ENCODE data around the gene SHFL. TPM values are rescaled to one million over a fixed set of nuclear protein-coding genes. Genes with fewer than 3 reads are reported as not detected.

The SHFL gene
- total RNA-seq, 1 experiment from 2014 or later = 17.4 TPM

DNA sequence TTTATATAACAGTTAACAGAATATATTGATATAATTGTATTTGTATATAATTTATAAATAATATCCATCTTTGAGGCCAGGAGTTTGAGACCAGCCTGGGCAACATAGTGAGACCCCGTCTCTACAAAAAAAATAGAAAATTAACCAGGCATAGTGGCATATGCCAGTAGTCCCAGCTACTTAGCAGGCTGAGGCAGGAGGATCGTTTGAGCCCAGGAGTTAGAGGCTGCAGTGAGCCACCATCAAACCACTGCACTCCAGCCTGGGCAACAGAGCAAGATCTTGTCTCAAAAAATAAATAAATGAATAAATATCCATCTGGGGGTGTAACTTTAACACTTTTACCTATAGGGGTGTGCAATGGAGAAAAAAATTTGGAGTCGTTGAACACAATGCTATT lies 1.3 kb upstream of the SHFL start:
- H3K9me3 ChIP-seq (ENCODE audit: control insufficient read depth, insufficient read depth, low read depth, low read length) = no peaks in the 10 kb centered on the region
- no TSS peak for BruUV-seq (replicated peaks)
- ATAC-seq (no peak), DNase-seq (ENCODE audit: low read depth, low spot score) (no peak)
- in situ Hi-C loops (cut with HindIII; ENCODE audit: low pct_unique_long_range_greater_than_20kb, low sequenced_read_pairs) (no loop called here), intact Hi-C loops (cut with micrococcal nuclease; ENCODE audit: unreplicated experiment) (no loop called here)
- ChIA-PET POLR2A (interaction anchor here (0.5 kb wide), 1 partner anchor 305 kb away, joined by 3 read pairs; no protein-coding TSS in a partner anchor), CTCF (no interaction called here)
- no peak overlapping the region for H3K4me3 ChIP-seq (ENCODE audit: low read depth in 2 of 2, low read length in 2 of 2)
- H3K4me1 ChIP-seq (ENCODE audit: control insufficient read depth, insufficient read depth, low read length) = no peaks in the 10 kb centered on the region
- TF ChIP-seq TCF7L2 (IDR thresholded peaks at IDR 0.05; ENCODE audit: low read depth, low read length) (no peak), POLR2AphosphoS5 (IDR thresholded peaks at IDR 0.05; ENCODE audit: low read depth, low read length) (no peak), SIN3A (IDR thresholded peaks at IDR 0.05; ENCODE audit: borderline replicate concordance, insufficient read depth, low read depth, low read length) (no peak)
- TF ChIP-seq, protein P1, sequence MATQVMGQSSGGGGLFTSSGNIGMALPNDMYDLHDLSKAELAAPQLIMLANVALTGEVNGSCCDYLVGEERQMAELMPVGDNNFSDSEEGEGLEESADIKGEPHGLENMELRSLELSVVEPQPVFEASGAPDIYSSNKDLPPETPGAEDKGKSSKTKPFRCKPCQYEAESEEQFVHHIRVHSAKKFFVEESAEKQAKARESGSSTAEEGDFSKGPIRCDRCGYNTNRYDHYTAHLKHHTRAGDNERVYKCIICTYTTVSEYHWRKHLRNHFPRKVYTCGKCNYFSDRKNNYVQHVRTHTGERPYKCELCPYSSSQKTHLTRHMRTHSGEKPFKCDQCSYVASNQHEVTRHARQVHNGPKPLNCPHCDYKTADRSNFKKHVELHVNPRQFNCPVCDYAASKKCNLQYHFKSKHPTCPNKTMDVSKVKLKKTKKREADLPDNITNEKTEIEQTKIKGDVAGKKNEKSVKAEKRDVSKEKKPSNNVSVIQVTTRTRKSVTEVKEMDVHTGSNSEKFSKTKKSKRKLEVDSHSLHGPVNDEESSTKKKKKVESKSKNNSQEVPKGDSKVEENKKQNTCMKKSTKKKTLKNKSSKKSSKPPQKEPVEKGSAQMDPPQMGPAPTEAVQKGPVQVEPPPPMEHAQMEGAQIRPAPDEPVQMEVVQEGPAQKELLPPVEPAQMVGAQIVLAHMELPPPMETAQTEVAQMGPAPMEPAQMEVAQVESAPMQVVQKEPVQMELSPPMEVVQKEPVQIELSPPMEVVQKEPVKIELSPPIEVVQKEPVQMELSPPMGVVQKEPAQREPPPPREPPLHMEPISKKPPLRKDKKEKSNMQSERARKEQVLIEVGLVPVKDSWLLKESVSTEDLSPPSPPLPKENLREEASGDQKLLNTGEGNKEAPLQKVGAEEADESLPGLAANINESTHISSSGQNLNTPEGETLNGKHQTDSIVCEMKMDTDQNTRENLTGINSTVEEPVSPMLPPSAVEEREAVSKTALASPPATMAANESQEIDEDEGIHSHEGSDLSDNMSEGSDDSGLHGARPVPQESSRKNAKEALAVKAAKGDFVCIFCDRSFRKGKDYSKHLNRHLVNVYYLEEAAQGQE (IDR thresholded peaks at IDR 0.05; ENCODE audit: insufficient read depth in 1 of 2, low read depth in 2 of 2, low read length in 1 of 2) = no peak
- TF ChIP-seq, protein P2, sequence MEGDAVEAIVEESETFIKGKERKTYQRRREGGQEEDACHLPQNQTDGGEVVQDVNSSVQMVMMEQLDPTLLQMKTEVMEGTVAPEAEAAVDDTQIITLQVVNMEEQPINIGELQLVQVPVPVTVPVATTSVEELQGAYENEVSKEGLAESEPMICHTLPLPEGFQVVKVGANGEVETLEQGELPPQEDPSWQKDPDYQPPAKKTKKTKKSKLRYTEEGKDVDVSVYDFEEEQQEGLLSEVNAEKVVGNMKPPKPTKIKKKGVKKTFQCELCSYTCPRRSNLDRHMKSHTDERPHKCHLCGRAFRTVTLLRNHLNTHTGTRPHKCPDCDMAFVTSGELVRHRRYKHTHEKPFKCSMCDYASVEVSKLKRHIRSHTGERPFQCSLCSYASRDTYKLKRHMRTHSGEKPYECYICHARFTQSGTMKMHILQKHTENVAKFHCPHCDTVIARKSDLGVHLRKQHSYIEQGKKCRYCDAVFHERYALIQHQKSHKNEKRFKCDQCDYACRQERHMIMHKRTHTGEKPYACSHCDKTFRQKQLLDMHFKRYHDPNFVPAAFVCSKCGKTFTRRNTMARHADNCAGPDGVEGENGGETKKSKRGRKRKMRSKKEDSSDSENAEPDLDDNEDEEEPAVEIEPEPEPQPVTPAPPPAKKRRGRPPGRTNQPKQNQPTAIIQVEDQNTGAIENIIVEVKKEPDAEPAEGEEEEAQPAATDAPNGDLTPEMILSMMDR (IDR thresholded peaks at IDR 0.05) = no peak
- no peaks in the 10 kb centered on the region; the same call in 1 of the 2 replicates for H3K36me3 ChIP-seq (ENCODE audit: control insufficient read depth, insufficient read depth, low read length)
- no peaks in the 10 kb centered on the region for H3K27me3 ChIP-seq (ENCODE audit: control insufficient read depth, insufficient read depth, low read length)
- no peak overlapping the region for H3K27ac ChIP-seq (ENCODE audit: low read length)

DNA sequence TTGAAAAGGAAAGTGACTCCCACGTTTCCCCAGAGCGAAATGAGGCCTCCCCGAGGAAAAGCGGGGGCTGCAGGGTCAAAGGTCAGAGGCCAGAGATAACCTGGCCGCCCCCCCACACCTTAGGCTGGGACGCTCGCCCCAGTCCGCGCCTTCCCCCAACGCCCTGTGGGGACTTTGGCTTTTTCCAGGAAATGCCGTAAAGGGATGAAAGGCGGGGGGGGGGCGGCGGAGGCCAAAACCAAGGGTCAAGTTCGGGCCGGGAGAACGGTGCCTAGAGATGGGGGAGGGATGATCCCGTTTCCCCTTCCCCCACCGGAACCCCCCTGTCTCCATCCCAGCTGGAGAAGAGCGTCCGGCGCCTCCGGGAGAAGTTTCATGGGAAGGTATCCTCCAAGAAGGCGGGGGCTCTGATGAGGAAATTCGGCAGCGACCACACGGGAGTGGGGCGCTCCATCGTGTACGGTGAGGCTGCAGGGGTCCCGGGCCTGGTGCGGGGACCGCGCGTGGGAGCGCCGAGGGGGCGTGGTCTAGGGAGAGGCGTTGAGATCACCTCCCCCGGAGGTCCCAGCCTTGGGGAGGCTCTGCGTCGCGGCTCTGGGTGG lies 575 bp downstream of the SHFL start:
- CTCF ChIA-PET = no interaction called here
- Histone ChIP-seq H3K4me1 (ENCODE audit: control insufficient read depth, insufficient read depth, low read length) (no peaks in the 10 kb centered on the region), H3K9me3 (ENCODE audit: control insufficient read depth, insufficient read depth, low read depth, low read length) (no peaks in the 10 kb centered on the region), H3K27me3 (ENCODE audit: control insufficient read depth, insufficient read depth, low read length) (no peaks in the 10 kb centered on the region), H3K36me3 (ENCODE audit: control insufficient read depth, insufficient read depth, low read length) (no peaks in the 10 kb centered on the region; the same call in 1 of the 2 replicates), H3K4me3 (ENCODE audit: low read depth in 2 of 2, low read length in 2 of 2) (peak overlapping the region; percentile 78 to 80), H3K27ac (ENCODE audit: low read length) (peak overlapping the region; percentile 80)
- POLR2A ChIA-PET = no interaction called here
- ATAC-seq (no peak), DNase-seq (ENCODE audit: low read depth, low spot score) (no peak)
- intact Hi-C loops (cut with micrococcal nuclease; ENCODE audit: unreplicated experiment) (no loop called here), in situ Hi-C loops (cut with HindIII; ENCODE audit: low pct_unique_long_range_greater_than_20kb, low sequenced_read_pairs) (no loop called here)
- BruUV-seq (replicated peaks) = no TSS peak
- TF ChIP-seq, protein P2 (IDR thresholded peaks at IDR 0.05) = no peak
- no peak for TF ChIP-seq TCF7L2 (IDR thresholded peaks at IDR 0.05; ENCODE audit: low read depth, low read length)
- TF ChIP-seq POLR2AphosphoS5 (IDR thresholded peaks at IDR 0.05; ENCODE audit: low read depth, low read length) = no peak
- TF ChIP-seq SIN3A (IDR thresholded peaks at IDR 0.05; ENCODE audit: borderline replicate concordance, insufficient read depth, low read depth, low read length) = no peak
- TF ChIP-seq, protein P1 (IDR thresholded peaks at IDR 0.05; ENCODE audit: insufficient read depth in 1 of 2, low read depth in 2 of 2, low read length in 1 of 2) = no peak
